Mesangial cell (primary cell): Measurements from ENCODE around the gene FGF7. TPM values are rescaled to one million over a fixed set of nuclear protein-coding genes. Genes with fewer than 3 reads are reported as not detected.

Source experiments
- total RNA-seq: library from RNA; depleted of rRNA; stranded (reverse); fragments of >200 nt; gene quantifications from 2 replicates; pipeline ENCODE4 v1.2.3, GENCODE V29; 2015

The FGF7 gene, protein sequence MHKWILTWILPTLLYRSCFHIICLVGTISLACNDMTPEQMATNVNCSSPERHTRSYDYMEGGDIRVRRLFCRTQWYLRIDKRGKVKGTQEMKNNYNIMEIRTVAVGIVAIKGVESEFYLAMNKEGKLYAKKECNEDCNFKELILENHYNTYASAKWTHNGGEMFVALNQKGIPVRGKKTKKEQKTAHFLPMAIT
- total RNA-seq: 0.76 TPM in 1 of 2 replicates, not detected in the other

DNA sequence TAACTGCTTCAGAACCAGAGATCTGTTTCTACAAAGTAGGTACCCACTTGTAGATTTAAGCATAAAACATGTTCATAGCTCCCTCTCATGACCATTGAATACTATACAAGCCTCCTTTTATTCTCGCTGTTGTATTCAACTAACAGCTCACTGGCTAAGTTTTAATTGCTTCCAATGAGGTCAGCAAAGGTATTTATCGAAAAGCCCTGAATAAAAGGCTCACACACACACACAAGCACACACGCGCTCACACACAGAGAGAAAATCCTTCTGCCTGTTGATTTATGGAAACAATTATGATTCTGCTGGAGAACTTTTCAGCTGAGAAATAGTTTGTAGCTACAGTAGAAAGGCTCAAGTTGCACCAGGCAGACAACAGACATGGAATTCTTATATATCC, at the start of gene FGF7:
Gene FGF7, plus strand, starts transcription at position 222 of the 400 bp plus-strand sequence. CDS start 1,056 bp downstream, outside the sequence.

Other genes with a start within 250 kb of the FGF7 start
- gene FAM227B, start 197.6 kb downstream of the FGF7 start, total RNA-seq: 1.1 and 1.4 TPM in 2 replicates
- 5.3 and 6.5 TPM in 2 replicates for gene DTWD1, start 197.8 kb downstream of the FGF7 start, total RNA-seq